IMR-90 (cell line): Measurements from ENCODE around the gene NR1H4. TPM values are rescaled to one million over a fixed set of nuclear protein-coding genes. Genes with fewer than 3 reads are reported as not detected.

Source experiments
- ATAC-seq: fragments of 200-7000 bp; cut with Tn5 transposase; 2 replicates; pipeline ENCODE4 v1.9.1; 2020; ENCODE audit warnings: low read depth, mild to moderate bottlenecking, moderate library complexity
- BruUV-seq: library from RNA; stranded (reverse); fragments of 400-500 nt; replicated peaks from 2 replicates; lab custom pipeline; 2021; lab: Mats Ljungman, UMichigan
- CTCF ChIA-PET: fragments of 300-600 bp; formaldehyde crosslinking; extraction: SDS; loops from one replicate; lab custom pipeline; 2021; ENCODE audit warnings: antibody characterized with exemption; lab: Yijun Ruan, JAX
- POLR2A ChIA-PET: fragments of 300-600 bp; sonication (Branson Sonifier 250); formaldehyde crosslinking; loops from one replicate; lab custom pipeline; 2022; ENCODE audit warnings: antibody characterized with exemption; ENCODE audit not compliant: unreplicated experiment; lab: Charles Lee
- DNase-seq: peaks from one replicate; pipeline ENCODE4 v3.0.0; 2013
- H2AFZ ChIP-seq: replicated peaks from 2 replicates; pipeline ENCODE3; 2013; ENCODE audit warnings: low read length, mild to moderate bottlenecking; ENCODE audit not compliant: poor library complexity
- H2AK5ac ChIP-seq: 2 replicates; pipeline ENCODE4 v1.6.1; 2013; ENCODE audit warnings: low read depth, low read length, inconsistent platforms
- H2AK9ac ChIP-seq: replicated peaks from 2 replicates; pipeline ENCODE3; 2013; ENCODE audit warnings: mild to moderate bottlenecking, low read depth, low read length, moderate library complexity; ENCODE audit not compliant: poor library complexity
- H2BK120ac ChIP-seq: 2 replicates; pipeline ENCODE4 v1.6.1; 2013; ENCODE audit warnings: low read depth, low read length, inconsistent platforms
- H2BK15ac ChIP-seq: 3 replicates; pipeline ENCODE4 v1.6.1; 2013; ENCODE audit warnings: low read depth, low read length, inconsistent platforms
- H2BK20ac ChIP-seq: 2 replicates; pipeline ENCODE4 v1.6.1; 2013; ENCODE audit warnings: low read depth, mild to moderate bottlenecking, inconsistent platforms, low read length, moderate library complexity
- H2BK5ac ChIP-seq: 2 replicates; pipeline ENCODE4 v1.6.1; 2013; ENCODE audit warnings: mild to moderate bottlenecking, low read depth, low read length, inconsistent platforms; ENCODE audit not compliant: poor library complexity, severe bottlenecking
- H3K14ac ChIP-seq: replicated peaks from 2 replicates; pipeline ENCODE4 v1.6.1; 2013; ENCODE audit warnings: low read depth, low read length, inconsistent platforms
- H3K18ac ChIP-seq: 2 replicates; pipeline ENCODE4 v1.6.1; 2013; ENCODE audit warnings: low read depth, low read length, control low read depth
- H3K23ac ChIP-seq: 2 replicates; pipeline ENCODE4 v1.6.1; 2013; ENCODE audit warnings: low read depth, low read length, inconsistent platforms
- H3K27ac ChIP-seq: 2 replicates; pipeline ENCODE4 v1.5.1; 2013; ENCODE audit warnings: mild to moderate bottlenecking, control low read depth, low read length; ENCODE audit not compliant: insufficient read depth
- H3K27me3 ChIP-seq: 2 replicates; pipeline ENCODE4 v1.6.1; 2013; ENCODE audit warnings: low read length; ENCODE audit not compliant: control insufficient read depth, insufficient read depth
- H3K36me3 ChIP-seq: 2 replicates; pipeline ENCODE4 v1.6.1; 2013; ENCODE audit warnings: low read length, mixed read lengths; ENCODE audit not compliant: control insufficient read depth, insufficient read depth
- H3K4ac ChIP-seq: 2 replicates; pipeline ENCODE4 v1.6.1; 2013; ENCODE audit warnings: low read depth, low read length, inconsistent platforms
- H3K4me1 ChIP-seq: 2 replicates; pipeline ENCODE4 v1.6.1; 2013; ENCODE audit warnings: low read length, mixed read lengths; ENCODE audit not compliant: control insufficient read depth, insufficient read depth
- H3K4me2 ChIP-seq: 2 replicates; pipeline ENCODE4 v1.6.1; 2013; ENCODE audit warnings: low read depth, mild to moderate bottlenecking, control low read depth, low read length, moderate library complexity
- H3K4me3 ChIP-seq: 2 replicates; pipeline ENCODE4 v1.5.1; 2013; ENCODE audit warnings: low read depth, mild to moderate bottlenecking, control low read depth, low read length, moderate library complexity; ENCODE audit not compliant: insufficient read depth
- H3K56ac ChIP-seq: 2 replicates; pipeline ENCODE4 v1.6.1; 2013; ENCODE audit warnings: low read length, inconsistent platforms; ENCODE audit not compliant: insufficient read depth; ENCODE audit errors: extremely low read depth
- H3K79me1 ChIP-seq, 2 experiments: 2 replicates each; pipeline ENCODE4 v1.6.1; 2013; ENCODE audit warnings: low read length in 2 of 2, inconsistent platforms in 1 of 2, low read depth in 1 of 2
- H3K9ac ChIP-seq: 2 replicates; pipeline ENCODE4 v1.6.1; 2013; ENCODE audit warnings: low read depth, low read length, control low read depth
- H3K9me1 ChIP-seq: 2 replicates; pipeline ENCODE4 v1.6.1; 2013; ENCODE audit warnings: low read length, inconsistent platforms; ENCODE audit not compliant: insufficient read depth
- H3K9me3 ChIP-seq: 2 replicates; pipeline ENCODE4 v1.6.1; 2013; ENCODE audit warnings: low read length; ENCODE audit not compliant: control insufficient read depth, insufficient read depth
- H4K20me1 ChIP-seq: 2 replicates; pipeline ENCODE4 v1.6.1; 2013; ENCODE audit warnings: low read length, inconsistent platforms; ENCODE audit not compliant: insufficient read depth
- H4K5ac ChIP-seq: 2 replicates; pipeline ENCODE4 v1.6.1; 2013; ENCODE audit warnings: mild to moderate bottlenecking, low read depth, low read length, control low read depth
- H4K8ac ChIP-seq, 2 experiments: 2 replicates each; pipeline ENCODE4 v1.6.1; 2013; ENCODE audit warnings: low read depth in 2 of 2, low read length in 2 of 2, control low read depth in 1 of 2, inconsistent platforms in 1 of 2
- H4K91ac ChIP-seq: 2 replicates; pipeline ENCODE4 v1.6.1; 2013; ENCODE audit warnings: low read depth, low read length, inconsistent platforms; ENCODE audit not compliant: insufficient read depth
- RCOR1 ChIP-seq: IDR thresholded peaks from 2 replicates; pipeline ENCODE4 v1.6.1; 2012; ENCODE audit warnings: mild to moderate bottlenecking, low read length, improper control_type of control experiment; ENCODE audit not compliant: insufficient replicate concordance
- WGBS, 2 experiments: methylation state at CpG; one replicate each; pipeline versions ENCODE4 v1.1.5 to v1.1.7; 2013; ENCODE audit warnings: missing lambda C conversion rate in 2 of 2; ENCODE audit not compliant: insufficient read length in 1 of 2; ENCODE audit errors: extremely low coverage in 2 of 2; 5-methylcytosine and 5-hydroxymethylcytosine counted together
- dilution Hi-C: fragments of 300-500 bp; cut with HindIII; formaldehyde crosslinking; loops from one replicate; pipeline ENCODE4 v1.14.3; 2018; ENCODE audit warnings: low sequenced_read_pairs; ENCODE audit not compliant: unreplicated experiment
- in situ Hi-C: fragments of 300-500 bp; cut with MboI; formaldehyde crosslinking; loops from 3 replicates; pipeline ENCODE4 v1.14.3; 2019; ENCODE audit warnings: low sequenced_read_pairs, inconsistent platforms, mixed read lengths
- intact Hi-C: fragments of 100-400 bp; cut with micrococcal nuclease; formaldehyde crosslinking; loops from 2 replicates; pipeline ENCODE4 v1.10.0; 2022
- polyA plus RNA-seq, 3 experiments: library from polyadenylated mRNA; depleted of rRNA; stranded (reverse); fragments of >200 nt; gene quantifications; 2 replicates each; pipeline ENCODE4 v1.2.3, GENCODE V29; 2012; ENCODE audit warnings: low replicate concordance in 1 of 3
- total RNA-seq: library from RNA; depleted of rRNA; stranded (reverse); fragments of >200 nt; gene quantifications from 2 replicates; pipeline ENCODE4 v1.2.3, GENCODE V29; 2012

NR1H4 gene
- total and polyA plus RNA-seq, 2 of the 4 experiments (the other 2 are of a cell fraction) = not detected

GRCh38 chr12:100565987-100566545 lies 92.4 kb downstream of the NR1H4 start:
- no peak overlapping the region for H3K27ac ChIP-seq
- H2BK120ac ChIP-seq = no peak overlapping the region
- no peaks in the 10 kb centered on the region for H3K4me1 ChIP-seq
- no peak overlapping the region for H2BK15ac ChIP-seq
- no peak overlapping the region for H3K4ac ChIP-seq
- H3K9ac ChIP-seq = no peak overlapping the region
- H2BK20ac ChIP-seq = no peak overlapping the region
- ATAC-seq = no peak
- no peak for TF ChIP-seq RCOR1
- in situ Hi-C loops = no loop called here
- H3K23ac ChIP-seq = no peak overlapping the region
- no peak overlapping the region for H3K56ac ChIP-seq
- H4K20me1 ChIP-seq = no peaks in the 10 kb centered on the region
- H2AK9ac ChIP-seq = no peak overlapping the region
- WGBS, 2 experiments = 70% methylated on average over 2 of the region's 3 CpGs; no CpG with 5 or more reads in 1 of the 2 experiments
- H2AFZ ChIP-seq = no peak overlapping the region
- H3K79me1 ChIP-seq = no peaks in the 10 kb centered on the region
- intact Hi-C loops = no loop called here
- H3K9me1 ChIP-seq = no peaks in the 10 kb centered on the region
- ChIA-PET POLR2A (no interaction called here), CTCF (interaction anchor here (0.6 kb wide), 1 partner anchor 22 kb away, joined by 3 read pairs; no protein-coding TSS in a partner anchor)
- H3K9me3 ChIP-seq = no peaks in the 10 kb centered on the region
- no peak overlapping the region for H2AK5ac ChIP-seq
- H3K36me3 ChIP-seq = no peaks in the 10 kb centered on the region
- no peak overlapping the region for H4K5ac ChIP-seq
- H3K27me3 ChIP-seq = peaks cover 2% of the 10 kb centered on the region; the same call in 1 of the 2 replicates
- DNase-seq = no peak
- H4K91ac ChIP-seq = no peak overlapping the region
- H3K18ac ChIP-seq = no peak overlapping the region
- H2BK5ac ChIP-seq = no peak overlapping the region
- no peak overlapping the region for H3K14ac ChIP-seq
- BruUV-seq = no TSS peak
- no peak overlapping the region for H4K8ac ChIP-seq
- H3K4me2 ChIP-seq = no peak overlapping the region
- dilution Hi-C loops = no loop called here
- no peak overlapping the region for H3K4me3 ChIP-seq
